IMR-90 (cell line): Measurements from ENCODE around the gene NDUFV2. TPM values are rescaled to one million over a fixed set of nuclear protein-coding genes. Genes with fewer than 3 reads are reported as not detected.
A peak's percentile ranks its signal among the peaks of the same experiment; 100 is the strongest.

Experiments
- ATAC-seq: fragments of 200-7000 bp; cut with Tn5 transposase; 2 replicates; pipeline ENCODE4 v1.9.1; 2020; ENCODE audit warnings: low read depth, mild to moderate bottlenecking, moderate library complexity
- BruUV-seq: library from RNA; stranded (reverse); fragments of 400-500 nt; replicated peaks from 2 replicates; lab custom pipeline; 2021; lab: Mats Ljungman, UMichigan
- CTCF ChIA-PET: fragments of 300-600 bp; formaldehyde crosslinking; extraction: SDS; loops from one replicate; lab custom pipeline; 2021; ENCODE audit warnings: antibody characterized with exemption; lab: Yijun Ruan, JAX
- POLR2A ChIA-PET: fragments of 300-600 bp; sonication (Branson Sonifier 250); formaldehyde crosslinking; loops from one replicate; lab custom pipeline; 2022; ENCODE audit warnings: antibody characterized with exemption; ENCODE audit not compliant: unreplicated experiment; lab: Charles Lee
- DNase-seq: peaks from one replicate; pipeline ENCODE4 v3.0.0; 2013
- H2AFZ ChIP-seq: replicated peaks from 2 replicates; pipeline ENCODE3; 2013; ENCODE audit warnings: low read length, mild to moderate bottlenecking; ENCODE audit not compliant: poor library complexity
- H2AK5ac ChIP-seq: 2 replicates; pipeline ENCODE4 v1.6.1; 2013; ENCODE audit warnings: low read depth, low read length, inconsistent platforms
- H2AK9ac ChIP-seq: replicated peaks from 2 replicates; pipeline ENCODE3; 2013; ENCODE audit warnings: mild to moderate bottlenecking, low read depth, low read length, moderate library complexity; ENCODE audit not compliant: poor library complexity
- H2BK120ac ChIP-seq: 2 replicates; pipeline ENCODE4 v1.6.1; 2013; ENCODE audit warnings: low read depth, low read length, inconsistent platforms
- H2BK15ac ChIP-seq: 3 replicates; pipeline ENCODE4 v1.6.1; 2013; ENCODE audit warnings: low read depth, low read length, inconsistent platforms
- H2BK20ac ChIP-seq: 2 replicates; pipeline ENCODE4 v1.6.1; 2013; ENCODE audit warnings: low read depth, mild to moderate bottlenecking, inconsistent platforms, low read length, moderate library complexity
- H2BK5ac ChIP-seq: 2 replicates; pipeline ENCODE4 v1.6.1; 2013; ENCODE audit warnings: mild to moderate bottlenecking, low read depth, low read length, inconsistent platforms; ENCODE audit not compliant: poor library complexity, severe bottlenecking
- H3K14ac ChIP-seq: replicated peaks from 2 replicates; pipeline ENCODE4 v1.6.1; 2013; ENCODE audit warnings: low read depth, low read length, inconsistent platforms
- H3K18ac ChIP-seq: 2 replicates; pipeline ENCODE4 v1.6.1; 2013; ENCODE audit warnings: low read depth, low read length, control low read depth
- H3K23ac ChIP-seq: 2 replicates; pipeline ENCODE4 v1.6.1; 2013; ENCODE audit warnings: low read depth, low read length, inconsistent platforms
- H3K27ac ChIP-seq: 2 replicates; pipeline ENCODE4 v1.5.1; 2013; ENCODE audit warnings: mild to moderate bottlenecking, control low read depth, low read length; ENCODE audit not compliant: insufficient read depth
- H3K27me3 ChIP-seq: 2 replicates; pipeline ENCODE4 v1.6.1; 2013; ENCODE audit warnings: low read length; ENCODE audit not compliant: control insufficient read depth, insufficient read depth
- H3K36me3 ChIP-seq: 2 replicates; pipeline ENCODE4 v1.6.1; 2013; ENCODE audit warnings: low read length, mixed read lengths; ENCODE audit not compliant: control insufficient read depth, insufficient read depth
- H3K4ac ChIP-seq: 2 replicates; pipeline ENCODE4 v1.6.1; 2013; ENCODE audit warnings: low read depth, low read length, inconsistent platforms
- H3K4me1 ChIP-seq: 2 replicates; pipeline ENCODE4 v1.6.1; 2013; ENCODE audit warnings: low read length, mixed read lengths; ENCODE audit not compliant: control insufficient read depth, insufficient read depth
- H3K4me2 ChIP-seq: 2 replicates; pipeline ENCODE4 v1.6.1; 2013; ENCODE audit warnings: low read depth, mild to moderate bottlenecking, control low read depth, low read length, moderate library complexity
- H3K4me3 ChIP-seq: 2 replicates; pipeline ENCODE4 v1.5.1; 2013; ENCODE audit warnings: low read depth, mild to moderate bottlenecking, control low read depth, low read length, moderate library complexity; ENCODE audit not compliant: insufficient read depth
- H3K56ac ChIP-seq: 2 replicates; pipeline ENCODE4 v1.6.1; 2013; ENCODE audit warnings: low read length, inconsistent platforms; ENCODE audit not compliant: insufficient read depth; ENCODE audit errors: extremely low read depth
- H3K79me1 ChIP-seq, 2 experiments: 2 replicates each; pipeline ENCODE4 v1.6.1; 2013; ENCODE audit warnings: low read length in 2 of 2, inconsistent platforms in 1 of 2, low read depth in 1 of 2
- H3K9ac ChIP-seq: 2 replicates; pipeline ENCODE4 v1.6.1; 2013; ENCODE audit warnings: low read depth, low read length, control low read depth
- H3K9me1 ChIP-seq: 2 replicates; pipeline ENCODE4 v1.6.1; 2013; ENCODE audit warnings: low read length, inconsistent platforms; ENCODE audit not compliant: insufficient read depth
- H3K9me3 ChIP-seq: 2 replicates; pipeline ENCODE4 v1.6.1; 2013; ENCODE audit warnings: low read length; ENCODE audit not compliant: control insufficient read depth, insufficient read depth
- H4K20me1 ChIP-seq: 2 replicates; pipeline ENCODE4 v1.6.1; 2013; ENCODE audit warnings: low read length, inconsistent platforms; ENCODE audit not compliant: insufficient read depth
- H4K5ac ChIP-seq: 2 replicates; pipeline ENCODE4 v1.6.1; 2013; ENCODE audit warnings: mild to moderate bottlenecking, low read depth, low read length, control low read depth
- H4K8ac ChIP-seq, 2 experiments: 2 replicates each; pipeline ENCODE4 v1.6.1; 2013; ENCODE audit warnings: low read depth in 2 of 2, low read length in 2 of 2, control low read depth in 1 of 2, inconsistent platforms in 1 of 2
- H4K91ac ChIP-seq: 2 replicates; pipeline ENCODE4 v1.6.1; 2013; ENCODE audit warnings: low read depth, low read length, inconsistent platforms; ENCODE audit not compliant: insufficient read depth
- CHD1 ChIP-seq: IDR thresholded peaks from 2 replicates; pipeline ENCODE4 v1.6.1; 2012; ENCODE audit warnings: low read depth, low read length, improper control_type of control experiment
- FOS ChIP-seq: fragments of 150-350 bp; IDR thresholded peaks from 2 replicates; pipeline ENCODE4 v1.6.1; 2016; ENCODE audit warnings: low read depth, low read length
- MXI1 ChIP-seq: IDR thresholded peaks from 2 replicates; pipeline ENCODE4 v1.6.1; 2012; ENCODE audit warnings: low read depth, mild to moderate bottlenecking, low read length, moderate library complexity, borderline replicate concordance
- RCOR1 ChIP-seq: IDR thresholded peaks from 2 replicates; pipeline ENCODE4 v1.6.1; 2012; ENCODE audit warnings: mild to moderate bottlenecking, low read length, improper control_type of control experiment; ENCODE audit not compliant: insufficient replicate concordance
- SMC3 ChIP-seq: fragments of 150-350 bp; IDR thresholded peaks from 2 replicates; pipeline ENCODE4 v1.6.1; 2016; ENCODE audit warnings: low read depth, mild to moderate bottlenecking, antibody characterized with exemption, low read length, moderate library complexity
- WGBS, 2 experiments: methylation state at CpG; one replicate each; pipeline versions ENCODE4 v1.1.5 to v1.1.7; 2013; ENCODE audit warnings: missing lambda C conversion rate in 2 of 2; ENCODE audit not compliant: insufficient read length in 1 of 2; ENCODE audit errors: extremely low coverage in 2 of 2; 5-methylcytosine and 5-hydroxymethylcytosine counted together
- dilution Hi-C: fragments of 300-500 bp; cut with HindIII; formaldehyde crosslinking; loops from one replicate; pipeline ENCODE4 v1.14.3; 2018; ENCODE audit warnings: low sequenced_read_pairs; ENCODE audit not compliant: unreplicated experiment
- in situ Hi-C: fragments of 300-500 bp; cut with MboI; formaldehyde crosslinking; loops from 3 replicates; pipeline ENCODE4 v1.14.3; 2019; ENCODE audit warnings: low sequenced_read_pairs, inconsistent platforms, mixed read lengths
- intact Hi-C: fragments of 100-400 bp; cut with micrococcal nuclease; formaldehyde crosslinking; loops from 2 replicates; pipeline ENCODE4 v1.10.0; 2022
- polyA plus RNA-seq, 3 experiments: library from polyadenylated mRNA; depleted of rRNA; stranded (reverse); fragments of >200 nt; gene quantifications; 2 replicates each; pipeline ENCODE4 v1.2.3, GENCODE V29; 2012; ENCODE audit warnings: low replicate concordance in 1 of 3
- total RNA-seq: library from RNA; depleted of rRNA; stranded (reverse); fragments of >200 nt; gene quantifications from 2 replicates; pipeline ENCODE4 v1.2.3, GENCODE V29; 2012
- TF ChIP-seq, protein P1 (sequence below): fragments of 150-350 bp; IDR thresholded peaks from 2 replicates; pipeline ENCODE4 v1.6.1; 2016; ENCODE audit warnings: low read depth, mild to moderate bottlenecking, low read length, moderate library complexity, borderline replicate concordance
- TF ChIP-seq, protein P2 (sequence below): fragments of 150-350 bp; IDR thresholded peaks from 2 replicates; pipeline ENCODE4 v1.6.1; 2017; ENCODE audit warnings: mild to moderate bottlenecking, antibody characterized with exemption, low read length, low read depth

The NDUFV2 gene
- total and polyA plus RNA-seq, 2 of the 4 experiments (the other 2 are of a cell fraction) = 106 to 126 TPM

DNA sequence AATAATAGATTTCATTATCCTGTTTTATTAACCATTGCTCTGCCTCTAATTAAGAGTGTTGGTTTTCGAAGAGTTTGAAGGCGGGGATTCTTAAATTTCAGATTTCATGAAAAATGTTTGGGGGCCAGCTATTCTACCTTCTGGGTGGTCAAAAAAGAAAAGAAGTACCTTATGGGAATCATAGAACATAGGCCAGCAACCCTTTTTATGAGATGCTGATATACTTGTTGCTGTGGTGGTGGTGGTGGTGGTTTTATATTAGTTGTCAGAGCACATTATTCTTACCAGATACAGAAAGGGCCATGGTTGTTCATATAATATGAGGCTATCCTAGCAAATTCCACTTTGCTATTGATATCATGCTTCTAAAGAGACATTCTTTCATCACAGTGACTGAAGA, 38.5 kb downstream of the NDUFV2 start:
- H3K9me1 ChIP-seq = peaks cover 8% of the 10 kb centered on the region
- ChIA-PET CTCF (interaction anchor here (1.7 kb wide), 1 partner anchor 67 kb away, joined by 4 read pairs; no protein-coding TSS in a partner anchor), POLR2A (no interaction called here)
- no peaks in the 10 kb centered on the region for H3K9me3 ChIP-seq
- H3K4me1 ChIP-seq = peaks cover 8% of the 10 kb centered on the region; the same call in 1 of the 2 replicates
- no peak overlapping the region for H2AFZ ChIP-seq
- no peak overlapping the region for H2BK20ac ChIP-seq
- no peak overlapping the region for H2BK120ac ChIP-seq
- BruUV-seq = TSS peak; percentile 2
- TF ChIP-seq RCOR1 (no peak), CHD1 (no peak), FOS (no peak), MXI1 (no peak), SMC3 (no peak)
- TF ChIP-seq, protein P1, sequence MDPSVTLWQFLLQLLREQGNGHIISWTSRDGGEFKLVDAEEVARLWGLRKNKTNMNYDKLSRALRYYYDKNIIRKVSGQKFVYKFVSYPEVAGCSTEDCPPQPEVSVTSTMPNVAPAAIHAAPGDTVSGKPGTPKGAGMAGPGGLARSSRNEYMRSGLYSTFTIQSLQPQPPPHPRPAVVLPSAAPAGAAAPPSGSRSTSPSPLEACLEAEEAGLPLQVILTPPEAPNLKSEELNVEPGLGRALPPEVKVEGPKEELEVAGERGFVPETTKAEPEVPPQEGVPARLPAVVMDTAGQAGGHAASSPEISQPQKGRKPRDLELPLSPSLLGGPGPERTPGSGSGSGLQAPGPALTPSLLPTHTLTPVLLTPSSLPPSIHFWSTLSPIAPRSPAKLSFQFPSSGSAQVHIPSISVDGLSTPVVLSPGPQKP = no peak
- TF ChIP-seq, protein P2, sequence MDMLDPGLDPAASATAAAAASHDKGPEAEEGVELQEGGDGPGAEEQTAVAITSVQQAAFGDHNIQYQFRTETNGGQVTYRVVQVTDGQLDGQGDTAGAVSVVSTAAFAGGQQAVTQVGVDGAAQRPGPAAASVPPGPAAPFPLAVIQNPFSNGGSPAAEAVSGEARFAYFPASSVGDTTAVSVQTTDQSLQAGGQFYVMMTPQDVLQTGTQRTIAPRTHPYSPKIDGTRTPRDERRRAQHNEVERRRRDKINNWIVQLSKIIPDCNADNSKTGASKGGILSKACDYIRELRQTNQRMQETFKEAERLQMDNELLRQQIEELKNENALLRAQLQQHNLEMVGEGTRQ = no peak
- H4K5ac ChIP-seq = no peak overlapping the region
- peak overlapping the region; percentile 11; the same call in 1 of the 2 replicates for H3K23ac ChIP-seq
- no peak overlapping the region for H2AK9ac ChIP-seq
- H3K9ac ChIP-seq = no peak overlapping the region
- H3K79me1 ChIP-seq = peaks cover 0 to 44% of the 10 kb centered on the region in 2 experiments; a peak in 2 of 4 replicates
- H3K18ac ChIP-seq = no peak overlapping the region
- no peaks in the 10 kb centered on the region for H3K27me3 ChIP-seq
- dilution Hi-C loops = no loop called here
- ATAC-seq (no peak), DNase-seq (no peak)
- no peak overlapping the region for H3K4me3 ChIP-seq
- H3K14ac ChIP-seq = no peak overlapping the region; the same call in 1 of the 2 replicates
- H3K36me3 ChIP-seq = no peaks in the 10 kb centered on the region; the same call in 1 of the 2 replicates
- no peak overlapping the region for H2BK15ac ChIP-seq
- H4K91ac ChIP-seq = no peak overlapping the region
- H4K20me1 ChIP-seq = peaks cover 58% of the 10 kb centered on the region
- no peak overlapping the region for H2BK5ac ChIP-seq
- peak overlapping the region; percentile 10; the same call in 1 of the 2 replicates for H3K4me2 ChIP-seq
- no CpG with 5 or more reads among the region's 2 CpGs for WGBS, 2 experiments
- no peak overlapping the region for H4K8ac ChIP-seq
- no peak overlapping the region for H3K27ac ChIP-seq
- no peak overlapping the region for H3K56ac ChIP-seq
- intact Hi-C loops = loop anchor here (10.0 kb wide), 1 partner anchor 146 kb away; no protein-coding TSS in a partner anchor
- in situ Hi-C loops = no loop called here
- no peak overlapping the region for H2AK5ac ChIP-seq
- H3K4ac ChIP-seq = no peak overlapping the region
